Neural cell (in vitro differentiated cells): ENCODE results near the gene MRGPRD. TPM values are rescaled to one million over a fixed set of nuclear protein-coding genes. Genes with fewer than 3 reads are reported as not detected.

Source experiments
- H2AFZ ChIP-seq: fragments of 200-600, 300-800 bp; sonication (generic), shearing (Covaris generic); 2 replicates; pipeline ENCODE4 v1.6.0; 2014; ENCODE audit warnings: low read depth, mild to moderate bottlenecking, antibody characterized with exemption, low read length, moderate library complexity
- H3F3A ChIP-seq: fragments of 200-600 bp; shearing (Covaris generic); 2 replicates; pipeline ENCODE4 v1.6.1; 2016; ENCODE audit warnings: mild to moderate bottlenecking, moderate library complexity, mixed read lengths, antibody characterized with exemption, low read length; ENCODE audit not compliant: insufficient read depth, poor library complexity, severe bottlenecking
- H3K27ac ChIP-seq: fragments of 200-600, 300-800 bp; sonication (generic), shearing (Covaris generic); 2 replicates; pipeline ENCODE4 v1.5.1; 2014; ENCODE audit warnings: mild to moderate bottlenecking, low read length, moderate library complexity
- H3K27me3 ChIP-seq: fragments of 300-800, 200-600 bp; sonication (generic), shearing (Covaris generic); 2 replicates; pipeline ENCODE4 v1.6.0; 2014; ENCODE audit warnings: mild to moderate bottlenecking, low read depth, low read length, moderate library complexity; ENCODE audit not compliant: insufficient read depth
- H3K36me3 ChIP-seq: fragments of 300-800, 200-600 bp; sonication (generic), shearing (Covaris generic); 2 replicates; pipeline ENCODE4 v1.5.1; 2014; ENCODE audit warnings: mild to moderate bottlenecking, antibody characterized with exemption, low read length, moderate library complexity; ENCODE audit not compliant: insufficient read depth
- H3K4me2 ChIP-seq: fragments of 300-800, 200-600 bp; sonication (generic), shearing (Covaris generic); 2 replicates; pipeline ENCODE4 v1.6.0; 2014; ENCODE audit warnings: mild to moderate bottlenecking, low read length
- H3K4me3 ChIP-seq: fragments of 300-800, 200-600 bp; sonication (generic), shearing (Covaris generic); 2 replicates; pipeline ENCODE4 v1.5.1; 2014; ENCODE audit warnings: mild to moderate bottlenecking, low read length, moderate library complexity
- H3K79me2 ChIP-seq: fragments of 200-600 bp; shearing (Covaris generic); replicated peaks from 2 replicates; pipeline ENCODE4 v1.6.0; 2014; ENCODE audit warnings: mild to moderate bottlenecking, low read length, moderate library complexity; ENCODE audit not compliant: insufficient read depth
- H3K9ac ChIP-seq: fragments of 300-800, 200-600 bp; sonication (generic), shearing (Covaris generic); 2 replicates; pipeline ENCODE4 v1.6.1; 2016; ENCODE audit warnings: mild to moderate bottlenecking, low read length, mixed read lengths
- H3K9me2 ChIP-seq: fragments of 200-600 bp; shearing (Covaris generic); 2 replicates; pipeline ENCODE4 v1.6.1; 2016; ENCODE audit warnings: mild to moderate bottlenecking, low read length, mixed read lengths; ENCODE audit not compliant: insufficient read depth
- H3K9me3 ChIP-seq: fragments of 200-600, 300-800 bp; sonication (generic), shearing (Covaris generic); 2 replicates; pipeline ENCODE4 v1.6.1; 2016; ENCODE audit warnings: mild to moderate bottlenecking, mixed run types, low read length, moderate library complexity, mixed read lengths
- H4K20me1 ChIP-seq: fragments of 200-600 bp; shearing (Covaris generic); 2 replicates; pipeline ENCODE4 v1.6.1; 2016; ENCODE audit warnings: mild to moderate bottlenecking, mixed run types; ENCODE audit not compliant: insufficient read depth
- EP300 ChIP-seq: fragments of 450-650 bp; conservative IDR thresholded peaks from 2 replicates; pipeline ENCODE4 v1.6.1; 2014; ENCODE audit warnings: antibody characterized with exemption, mild to moderate bottlenecking, moderate library complexity; ENCODE audit not compliant: poor library complexity, severe bottlenecking
- EZH2 ChIP-seq: fragments of 200-600, 300-800 bp; shearing (Covaris generic), sonication (generic); IDR thresholded peaks from 2 replicates; pipeline ENCODE4 v1.6.1; 2014; ENCODE audit warnings: antibody characterized with exemption, low read length, borderline replicate concordance, mild to moderate bottlenecking; ENCODE audit not compliant: insufficient read depth, poor library complexity, severe bottlenecking
- MXI1 ChIP-seq: fragments of 450-650 bp; conservative IDR thresholded peaks from 2 replicates; pipeline ENCODE4 v1.6.1; 2014; ENCODE audit warnings: antibody characterized with exemption, mild to moderate bottlenecking; ENCODE audit not compliant: poor library complexity, severe bottlenecking
- POLR2AphosphoS5 ChIP-seq: IDR thresholded peaks from 2 replicates; pipeline ENCODE4 v1.6.1; 2012
- RAD21 ChIP-seq: fragments of 450-650 bp; conservative IDR thresholded peaks from 2 replicates; pipeline ENCODE4 v1.6.1; 2014; ENCODE audit warnings: antibody characterized with exemption, mild to moderate bottlenecking, moderate library complexity
- SMC3 ChIP-seq: fragments of 450-650 bp; conservative IDR thresholded peaks from 2 replicates; pipeline ENCODE4 v1.6.1; 2014; ENCODE audit warnings: antibody characterized with exemption, mild to moderate bottlenecking, moderate library complexity; ENCODE audit not compliant: poor library complexity
- TAF1 ChIP-seq: IDR thresholded peaks from 2 replicates; pipeline ENCODE4 v1.6.1; 2012; ENCODE audit warnings: low read depth
- polyA plus RNA-seq: library from polyadenylated mRNA; depleted of rRNA; stranded (reverse); fragments of >200 nt; gene quantifications from 2 replicates; pipeline ENCODE4 v1.2.3, GENCODE V29; 2014
- TF ChIP-seq, protein P1 (sequence below): IDR thresholded peaks from 2 replicates; pipeline ENCODE4 v1.6.1; 2012; ENCODE audit warnings: borderline replicate concordance
- TF ChIP-seq, protein P2 (sequence below): fragments of 450-650 bp; IDR thresholded peaks from 2 replicates; pipeline ENCODE4 v1.5.1; 2014; ENCODE audit warnings: antibody characterized with exemption, mild to moderate bottlenecking, moderate library complexity; ENCODE audit not compliant: poor library complexity, severe bottlenecking

The MRGPRD gene
- polyA plus RNA-seq, 1 donor from 2014 or later: not detected

DNA sequence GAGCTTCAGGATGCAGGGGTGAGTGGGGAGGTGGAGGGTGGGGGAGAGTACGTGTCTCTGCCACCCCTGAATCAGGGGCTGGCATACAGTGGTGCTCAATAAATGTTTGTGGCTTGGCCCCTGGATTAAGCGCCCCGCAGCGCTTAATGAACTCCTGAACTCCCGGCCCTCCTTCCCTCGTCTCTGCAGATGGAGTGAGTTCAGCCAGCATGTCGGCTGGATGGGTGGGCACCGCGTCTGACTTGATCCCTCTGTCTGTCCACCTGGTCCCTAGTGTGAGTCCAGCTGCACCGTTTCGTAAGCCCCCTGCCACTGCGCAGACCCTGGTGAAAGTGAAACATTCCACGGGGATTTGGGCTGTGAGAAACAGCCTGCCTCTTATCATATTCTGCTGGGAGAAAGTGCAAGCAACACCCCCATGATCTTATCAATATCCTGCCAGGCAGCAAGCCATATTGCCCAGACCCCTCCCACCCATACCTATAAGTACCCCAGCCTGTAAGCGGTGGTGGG, 12.0 kb upstream of the MRGPRD start:
- Histone ChIP-seq H3K9me2 (no peaks in the 10 kb centered on the region), H4K20me1 (no peaks in the 10 kb centered on the region), H3F3A (no peaks in the 10 kb centered on the region), H3K27me3 (no peaks in the 10 kb centered on the region), H3K79me2 (no peaks in the 10 kb centered on the region), H3K9ac (no peak overlapping the region), H3K27ac (no peak overlapping the region), H2AFZ (no peak overlapping the region), H3K4me3 (no peak overlapping the region), H3K36me3 (no peaks in the 10 kb centered on the region), H3K4me2 (no peak overlapping the region), H3K9me3 (no peaks in the 10 kb centered on the region)
- TF ChIP-seq, protein P1, sequence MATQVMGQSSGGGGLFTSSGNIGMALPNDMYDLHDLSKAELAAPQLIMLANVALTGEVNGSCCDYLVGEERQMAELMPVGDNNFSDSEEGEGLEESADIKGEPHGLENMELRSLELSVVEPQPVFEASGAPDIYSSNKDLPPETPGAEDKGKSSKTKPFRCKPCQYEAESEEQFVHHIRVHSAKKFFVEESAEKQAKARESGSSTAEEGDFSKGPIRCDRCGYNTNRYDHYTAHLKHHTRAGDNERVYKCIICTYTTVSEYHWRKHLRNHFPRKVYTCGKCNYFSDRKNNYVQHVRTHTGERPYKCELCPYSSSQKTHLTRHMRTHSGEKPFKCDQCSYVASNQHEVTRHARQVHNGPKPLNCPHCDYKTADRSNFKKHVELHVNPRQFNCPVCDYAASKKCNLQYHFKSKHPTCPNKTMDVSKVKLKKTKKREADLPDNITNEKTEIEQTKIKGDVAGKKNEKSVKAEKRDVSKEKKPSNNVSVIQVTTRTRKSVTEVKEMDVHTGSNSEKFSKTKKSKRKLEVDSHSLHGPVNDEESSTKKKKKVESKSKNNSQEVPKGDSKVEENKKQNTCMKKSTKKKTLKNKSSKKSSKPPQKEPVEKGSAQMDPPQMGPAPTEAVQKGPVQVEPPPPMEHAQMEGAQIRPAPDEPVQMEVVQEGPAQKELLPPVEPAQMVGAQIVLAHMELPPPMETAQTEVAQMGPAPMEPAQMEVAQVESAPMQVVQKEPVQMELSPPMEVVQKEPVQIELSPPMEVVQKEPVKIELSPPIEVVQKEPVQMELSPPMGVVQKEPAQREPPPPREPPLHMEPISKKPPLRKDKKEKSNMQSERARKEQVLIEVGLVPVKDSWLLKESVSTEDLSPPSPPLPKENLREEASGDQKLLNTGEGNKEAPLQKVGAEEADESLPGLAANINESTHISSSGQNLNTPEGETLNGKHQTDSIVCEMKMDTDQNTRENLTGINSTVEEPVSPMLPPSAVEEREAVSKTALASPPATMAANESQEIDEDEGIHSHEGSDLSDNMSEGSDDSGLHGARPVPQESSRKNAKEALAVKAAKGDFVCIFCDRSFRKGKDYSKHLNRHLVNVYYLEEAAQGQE: no peak
- TF ChIP-seq MXI1 (no peak), RAD21 (no peak), SMC3 (no peak)

DNA sequence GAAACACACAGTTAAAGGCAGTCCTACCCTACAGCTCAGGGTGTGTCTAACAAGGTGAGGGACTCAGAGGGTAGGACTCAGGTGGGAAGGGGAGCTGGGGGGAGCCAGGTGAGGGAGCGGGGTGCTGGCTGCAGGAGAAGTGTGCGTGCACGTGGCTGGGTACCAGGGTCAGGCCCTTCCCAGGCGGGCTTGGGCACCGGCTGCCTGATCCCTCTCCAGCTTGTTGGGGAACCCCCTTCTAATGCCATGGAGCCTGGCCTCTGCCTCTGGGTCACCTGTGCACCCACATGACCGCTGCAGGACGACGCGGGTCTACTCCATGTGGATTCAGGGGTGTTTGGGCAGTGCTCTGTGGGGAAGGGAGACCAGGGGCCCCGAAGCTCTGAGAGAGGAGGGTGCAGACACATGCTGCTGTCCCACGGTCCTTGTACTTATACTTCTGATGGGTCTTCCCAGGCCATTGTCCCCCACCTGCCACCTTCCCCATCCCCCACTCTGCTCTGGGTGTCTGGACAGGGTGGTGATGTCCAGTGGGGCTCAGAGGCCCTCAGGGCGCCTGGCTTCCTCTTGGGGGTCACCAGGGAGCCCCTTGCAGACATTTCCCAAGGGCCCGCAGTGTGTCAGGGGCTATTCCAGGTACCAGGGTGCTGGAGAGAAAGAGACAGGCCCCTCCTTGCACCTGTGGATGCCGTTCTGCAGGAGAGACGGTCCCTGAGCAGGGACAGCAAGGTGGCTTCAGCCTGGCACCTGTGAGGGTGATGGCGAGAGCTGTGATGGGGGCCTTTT, 10.4 kb upstream of the MRGPRD start:
- TF ChIP-seq, protein P2, sequence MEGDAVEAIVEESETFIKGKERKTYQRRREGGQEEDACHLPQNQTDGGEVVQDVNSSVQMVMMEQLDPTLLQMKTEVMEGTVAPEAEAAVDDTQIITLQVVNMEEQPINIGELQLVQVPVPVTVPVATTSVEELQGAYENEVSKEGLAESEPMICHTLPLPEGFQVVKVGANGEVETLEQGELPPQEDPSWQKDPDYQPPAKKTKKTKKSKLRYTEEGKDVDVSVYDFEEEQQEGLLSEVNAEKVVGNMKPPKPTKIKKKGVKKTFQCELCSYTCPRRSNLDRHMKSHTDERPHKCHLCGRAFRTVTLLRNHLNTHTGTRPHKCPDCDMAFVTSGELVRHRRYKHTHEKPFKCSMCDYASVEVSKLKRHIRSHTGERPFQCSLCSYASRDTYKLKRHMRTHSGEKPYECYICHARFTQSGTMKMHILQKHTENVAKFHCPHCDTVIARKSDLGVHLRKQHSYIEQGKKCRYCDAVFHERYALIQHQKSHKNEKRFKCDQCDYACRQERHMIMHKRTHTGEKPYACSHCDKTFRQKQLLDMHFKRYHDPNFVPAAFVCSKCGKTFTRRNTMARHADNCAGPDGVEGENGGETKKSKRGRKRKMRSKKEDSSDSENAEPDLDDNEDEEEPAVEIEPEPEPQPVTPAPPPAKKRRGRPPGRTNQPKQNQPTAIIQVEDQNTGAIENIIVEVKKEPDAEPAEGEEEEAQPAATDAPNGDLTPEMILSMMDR: no peak
- TF ChIP-seq, protein P1: no peak
- TF ChIP-seq SMC3: no peak
- TF ChIP-seq MXI1: no peak
- no peak for TF ChIP-seq POLR2AphosphoS5
- no peak for TF ChIP-seq RAD21
- TF ChIP-seq EZH2: no peak
- no peak for TF ChIP-seq TAF1
- no peak for TF ChIP-seq EP300
- H3K27ac ChIP-seq: no peak overlapping the region
- no peaks in the 10 kb centered on the region for H4K20me1 ChIP-seq

More for the DNA sequence above, 10.4 kb upstream of the MRGPRD start:
- no peak overlapping the region for H2AFZ ChIP-seq
- no peaks in the 10 kb centered on the region for H3K79me2 ChIP-seq
- H3K4me2 ChIP-seq: no peak overlapping the region
- no peaks in the 10 kb centered on the region for H3K9me3 ChIP-seq
- H3K36me3 ChIP-seq: no peaks in the 10 kb centered on the region
- H3F3A ChIP-seq: no peaks in the 10 kb centered on the region
- H3K9me2 ChIP-seq: no peaks in the 10 kb centered on the region
- no peak overlapping the region for H3K4me3 ChIP-seq
- H3K9ac ChIP-seq: no peak overlapping the region
- H3K27me3 ChIP-seq: no peaks in the 10 kb centered on the region
